GM18873 (cell line): ENCODE results near the gene NQO2.
"Not testable (repeated sequence)": the region's sequence is repeated elsewhere in the genome, so short reads cannot be mapped to it uniquely, and the experiment has no call there.

Source experiments
- ATAC-seq: cut with Tn5 transposase; IDR thresholded peaks from one replicate; pipeline ENCODE4 v1.9.1; 2021; ENCODE audit warnings: mild to moderate bottlenecking, moderate library complexity, moderate number of reproducible peaks; ENCODE audit not compliant: unreplicated experiment, low FRiP score

NQO2 gene

GRCh38 chr6:2988426-2989331, 11.0 kb upstream of the NQO2 start:
- peak; percentile 25 for ATAC-seq

DNA sequence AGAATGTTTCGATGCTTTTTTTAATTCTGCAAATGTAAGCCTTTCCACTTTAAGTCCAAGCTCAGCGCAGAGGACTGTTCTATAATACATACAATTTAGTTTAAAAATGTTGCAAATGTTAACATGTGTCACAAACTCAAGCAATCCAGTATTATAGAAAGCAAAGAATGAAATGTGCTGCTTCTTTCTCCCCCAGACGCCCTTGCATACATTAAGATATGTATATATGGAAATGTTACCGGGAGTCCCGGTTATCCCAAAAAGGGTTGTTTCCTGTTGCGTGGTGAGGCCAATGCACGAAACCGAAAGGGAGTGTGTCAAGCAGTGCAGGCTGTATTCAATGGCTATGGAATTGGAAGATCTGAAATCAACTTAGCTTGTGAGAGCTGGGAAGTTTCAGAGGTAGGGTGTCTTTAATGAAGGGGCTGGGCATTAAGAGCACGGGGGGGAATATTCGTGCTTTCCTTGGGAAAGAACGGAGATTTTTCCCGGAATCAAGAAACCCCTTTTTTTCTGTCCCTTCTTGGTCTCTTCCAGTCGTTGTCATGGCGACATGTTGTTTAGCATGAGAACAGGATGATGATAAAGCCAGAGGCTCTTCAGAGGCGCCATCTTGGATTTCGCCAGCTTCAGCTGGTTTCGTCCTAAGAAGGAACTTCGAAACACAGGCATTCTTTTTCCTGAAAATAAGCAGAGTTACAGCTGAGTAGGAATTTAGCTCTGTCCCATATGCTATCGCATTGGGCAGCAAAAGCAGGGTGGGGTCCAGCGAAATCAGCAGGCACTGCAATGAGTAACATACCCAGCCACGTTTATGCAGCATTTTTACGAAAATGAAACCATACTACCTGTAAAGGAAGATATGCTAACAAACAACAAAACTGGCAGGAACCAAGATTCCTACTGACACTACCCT, 10.1 kb upstream of the NQO2 start:
- ATAC-seq, result peak; percentile 60

GRCh38 chr6:2990248-2990931, 9.3 kb upstream of the NQO2 start:
- ATAC-seq, result no peak

DNA sequence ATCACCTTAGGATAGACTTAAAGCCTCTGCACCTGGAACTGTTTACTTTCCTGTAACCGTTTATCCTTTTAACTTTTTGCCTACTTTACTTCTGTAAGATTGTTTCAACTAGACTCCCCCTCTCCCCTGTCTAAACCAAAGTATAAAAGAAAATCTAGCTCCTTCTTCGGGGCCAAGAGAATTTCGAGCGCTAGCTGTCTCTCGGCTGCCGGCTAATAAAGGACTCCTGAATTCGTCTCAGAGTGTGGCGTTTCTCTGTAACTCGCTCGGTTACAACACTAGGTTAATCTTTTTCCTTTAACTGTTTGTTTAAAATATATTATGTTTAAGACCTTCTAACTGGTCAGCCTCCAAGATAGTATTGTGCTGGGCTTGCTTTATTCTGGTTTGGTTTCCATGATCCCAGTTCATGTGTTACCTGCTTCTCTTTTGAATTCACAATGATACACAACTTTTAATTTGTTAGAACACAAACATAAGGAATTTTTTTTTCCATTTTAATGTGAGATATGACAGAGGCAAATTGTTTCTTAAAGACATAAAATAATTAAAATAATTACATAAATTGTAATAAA, 8.7 kb upstream of the NQO2 start:
- no peak for ATAC-seq

GRCh38 chr6:2992330-2992979, 7.2 kb upstream of the NQO2 start:
- ATAC-seq, result no peak

DNA sequence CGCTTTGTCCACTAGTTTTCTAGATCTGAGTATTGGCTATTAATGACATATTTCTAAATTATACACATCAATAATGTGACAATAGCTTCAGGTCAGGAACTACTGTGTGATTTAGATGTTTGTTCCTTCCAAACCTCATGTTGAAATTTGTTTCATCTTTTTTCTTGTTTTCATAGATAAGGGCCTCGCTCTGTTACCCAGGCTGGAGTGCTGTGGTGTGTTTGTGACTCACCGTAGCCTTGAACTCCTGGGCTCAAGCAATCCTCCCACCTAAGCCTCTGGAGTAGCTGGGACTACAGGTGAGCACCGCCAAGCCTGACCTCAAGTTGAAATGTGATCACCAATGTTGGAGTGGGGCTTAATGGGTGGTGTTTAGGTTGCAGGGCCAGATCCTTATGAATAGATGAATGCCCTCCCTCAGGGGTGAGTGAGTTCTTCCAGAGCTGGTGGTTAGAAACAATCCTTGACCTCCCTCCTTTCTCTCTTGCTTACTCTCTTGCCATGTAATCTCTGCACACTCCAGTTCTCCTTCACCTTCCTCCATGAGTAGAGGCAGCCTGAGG, 5.9 kb upstream of the NQO2 start:
- no peak for ATAC-seq

DNA sequence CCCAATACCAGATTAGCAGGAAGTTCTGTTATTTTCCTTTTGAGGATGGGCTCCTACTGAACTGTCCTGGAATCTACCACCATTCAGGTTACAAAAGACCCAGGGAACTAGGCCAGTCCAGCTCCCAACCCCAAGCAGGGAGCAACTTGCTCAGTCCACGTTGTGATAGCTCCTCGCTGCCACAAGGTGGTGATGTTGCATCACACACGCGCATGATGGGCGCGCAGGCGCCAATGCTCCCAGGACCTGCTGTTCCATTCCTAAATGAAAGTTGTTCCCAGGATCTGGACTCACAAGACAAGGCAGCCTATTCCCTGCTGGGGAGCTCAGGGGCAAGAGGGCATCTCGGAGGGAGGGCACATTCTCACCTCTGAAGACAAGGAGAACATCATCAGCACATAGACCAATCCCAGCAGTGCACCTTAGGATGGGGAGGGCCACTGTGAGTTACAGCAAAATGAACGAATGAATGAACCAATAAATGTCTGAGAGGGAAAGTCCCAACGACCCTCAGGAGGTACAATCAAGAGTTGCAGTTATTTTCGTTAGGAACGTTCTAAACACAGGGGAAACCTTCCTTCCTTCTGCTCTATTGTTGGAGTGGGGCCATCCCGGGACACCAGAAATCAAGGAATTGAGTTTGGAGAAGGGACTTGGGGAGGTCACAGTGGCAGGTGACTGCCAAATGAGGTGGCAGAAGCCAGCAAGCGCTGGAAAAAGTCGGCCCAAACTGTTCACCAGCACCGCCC, 1.3 kb upstream of the NQO2 start:
- not testable (repeated sequence) for ATAC-seq

DNA sequence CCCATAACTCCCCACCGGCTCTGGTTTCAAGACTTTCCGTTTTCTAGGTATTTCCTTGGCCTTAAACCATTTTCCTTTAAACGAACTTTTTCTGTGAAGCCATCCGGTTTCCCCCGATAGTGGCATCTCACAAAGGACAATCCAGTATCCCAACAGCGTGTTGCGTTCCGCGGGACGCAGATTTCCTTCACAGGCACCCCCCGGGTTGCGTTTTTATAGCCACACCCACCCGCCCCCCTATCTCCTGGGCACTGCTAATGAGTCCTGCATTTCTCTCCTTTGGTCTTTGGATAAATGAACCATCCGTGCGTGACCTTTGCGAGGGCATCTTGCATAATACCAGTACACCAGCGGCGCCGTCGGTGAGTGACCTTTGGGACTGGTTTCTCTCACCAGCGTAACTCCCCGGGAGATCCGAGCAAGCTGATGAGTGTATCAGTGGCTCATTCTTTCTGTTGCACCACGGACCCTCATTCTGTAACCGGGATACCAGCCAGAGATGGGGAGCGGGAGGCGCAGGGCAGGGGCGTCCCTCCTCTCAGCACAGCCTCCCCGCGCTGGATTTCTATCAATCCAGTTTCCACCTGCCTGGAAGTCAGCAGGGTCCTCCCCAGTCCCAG, 586 bp upstream of the NQO2 start:
- ATAC-seq, result peak; percentile 14

- no peak for ATAC-seq
These were observed 1.6 kb downstream of the NQO2 start for GRCh38 chr6:3001146-3001772.

DNA sequence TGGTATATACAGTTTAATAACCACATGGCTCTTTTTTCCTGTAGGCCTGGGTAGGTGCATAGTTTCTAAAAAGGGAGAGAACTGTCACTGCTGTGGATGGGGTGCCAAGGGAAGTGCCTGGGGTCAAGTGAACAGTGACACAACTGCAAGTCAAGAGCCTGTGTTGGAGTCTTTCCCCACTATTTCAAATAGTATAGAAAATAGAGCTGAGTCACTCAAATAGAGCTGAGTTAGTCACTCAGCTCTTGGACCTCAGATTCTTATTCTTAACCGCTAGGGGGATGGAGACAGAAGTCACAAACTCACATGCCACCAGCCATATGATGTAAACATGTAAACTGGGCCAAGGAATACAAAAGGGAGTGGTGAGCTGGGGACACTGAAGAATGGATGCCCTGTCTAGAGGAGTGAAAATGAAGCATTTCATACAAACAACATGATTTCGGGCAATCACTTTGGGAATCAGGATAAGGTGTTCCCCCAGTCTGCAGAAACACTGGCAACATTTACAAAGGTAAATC, 2.1 kb downstream of the NQO2 start:
- ATAC-seq, result no peak

GRCh38 chr6:3003226-3003625, 3.5 kb downstream of the NQO2 start:
- ATAC-seq, result not testable (repeated sequence)

GRCh38 chr6:3005077-3005476, 5.4 kb downstream of the NQO2 start:
- ATAC-seq, result no peak

- ATAC-seq, result no peak
These were observed 6.2 kb downstream of the NQO2 start for GRCh38 chr6:3005874-3006273.

DNA sequence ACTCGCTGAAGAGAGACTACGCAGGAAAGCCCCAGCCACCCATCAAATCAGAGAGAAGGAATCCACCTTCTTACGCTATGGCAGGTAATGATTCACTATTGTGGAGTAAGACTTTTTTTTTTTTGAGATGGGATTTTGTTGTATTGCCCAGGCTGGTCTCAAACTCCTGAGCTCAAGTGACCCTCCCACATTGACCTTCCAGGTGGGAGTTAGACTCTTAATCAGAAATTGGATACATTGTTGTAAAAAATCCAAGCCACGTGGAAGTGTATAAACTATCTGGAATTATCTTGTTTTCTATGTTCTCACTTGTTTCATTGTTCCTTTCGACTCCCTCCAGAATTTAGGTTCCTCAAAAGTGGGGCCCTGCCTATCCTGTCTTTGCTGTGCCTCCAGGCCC, 6.8 kb downstream of the NQO2 start:
- no peak for ATAC-seq

DNA sequence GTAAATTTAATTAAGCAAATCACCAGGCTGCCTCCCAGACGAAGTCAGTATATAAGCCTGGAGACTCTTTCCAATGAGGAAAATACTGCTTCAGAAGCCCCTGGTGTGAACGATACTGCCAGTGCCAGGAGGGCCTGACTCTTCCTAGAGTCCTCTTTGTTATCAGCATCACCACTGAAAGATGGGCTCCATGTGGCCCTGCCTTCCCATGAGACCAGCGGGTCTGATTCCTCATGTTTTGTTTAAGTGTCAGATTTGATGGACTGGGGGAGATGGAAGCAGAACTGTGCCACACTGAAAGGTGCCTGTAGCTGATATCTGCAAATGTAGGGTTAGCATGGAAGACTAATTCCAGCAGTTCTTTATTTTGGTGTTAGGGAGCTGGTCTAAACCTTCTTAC, 7.9 kb downstream of the NQO2 start:
- ATAC-seq, result no peak

DNA sequence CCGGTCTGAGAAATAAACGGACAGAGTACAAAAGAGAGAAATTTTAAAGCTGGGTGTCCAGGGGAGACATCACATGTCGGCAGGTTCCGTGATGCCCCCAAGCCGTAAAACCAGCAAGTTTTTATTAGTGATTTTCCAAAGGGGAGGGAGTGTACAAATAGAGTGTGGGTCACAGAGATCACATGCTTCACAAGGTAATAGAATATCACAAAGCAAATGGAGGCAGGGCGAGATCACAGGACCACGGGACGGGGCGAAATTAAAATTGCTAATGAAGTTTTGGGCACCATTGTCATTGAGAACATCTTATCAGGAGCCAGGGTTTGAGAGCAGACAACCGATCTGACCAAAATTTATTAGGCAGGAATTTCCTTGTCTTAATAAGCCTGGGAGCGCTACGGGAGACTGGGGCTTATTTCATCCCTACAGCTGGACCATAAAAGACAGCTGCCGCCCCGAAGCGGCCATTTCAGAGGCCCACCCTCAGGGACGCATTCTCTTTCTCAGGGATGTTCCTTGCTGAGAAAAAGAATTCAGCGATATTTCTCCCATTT, 9.1 kb downstream of the NQO2 start:
- ATAC-seq, result not testable (repeated sequence)

- ATAC-seq, result no peak
These were observed 10.2 kb downstream of the NQO2 start for GRCh38 chr6:3009930-3010329.
